GM13976 (cell line): Measurements from ENCODE around the gene GGPS1.
"Not testable (repeated sequence)": the region's sequence is repeated elsewhere in the genome, so short reads cannot be mapped to it uniquely, and the experiment has no call there.

Experiments
- DNase-seq: peaks from one replicate; pipeline ENCODE4 v3.0.0; 2012; ENCODE audit warnings: low spot score
- in situ Hi-C: fragments of 300-500 bp; cut with MboI; formaldehyde crosslinking; loops from one replicate; pipeline ENCODE4 v1.12.0; 2022; ENCODE audit warnings: low sequenced_read_pairs, mixed read lengths, inconsistent platforms; ENCODE audit not compliant: unreplicated experiment
- TF ChIP-seq, protein P1 (sequence below): IDR thresholded peaks from 2 replicates; pipeline ENCODE4 v1.5.1; 2012; ENCODE audit warnings: borderline replicate concordance, mild to moderate bottlenecking; ENCODE audit not compliant: insufficient read depth; ENCODE audit errors: extremely low read depth, missing control alignments, control extremely low read depth

Gene GGPS1

DNA sequence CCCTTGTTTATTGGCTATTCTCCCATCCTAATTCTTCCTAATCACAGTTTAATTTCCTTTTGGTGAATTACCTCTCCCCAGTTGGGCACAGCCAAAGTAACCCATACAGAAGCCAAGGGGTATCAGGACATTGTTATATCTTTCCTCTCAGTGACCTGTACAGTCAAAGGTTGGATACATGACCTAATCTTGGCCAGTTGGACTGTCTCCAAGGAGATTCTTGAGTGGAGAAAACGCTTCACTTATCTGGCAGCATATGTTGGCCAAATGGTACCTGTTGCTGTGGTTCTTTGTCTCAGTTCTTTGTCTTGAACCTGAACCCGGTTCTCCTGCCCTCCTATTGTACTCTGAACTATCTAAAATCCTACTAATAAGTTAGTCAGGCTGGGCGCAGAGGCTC is 23.5 kb downstream of the GGPS1 start:
- no peak for DNase-seq
- TF ChIP-seq, protein P1, sequence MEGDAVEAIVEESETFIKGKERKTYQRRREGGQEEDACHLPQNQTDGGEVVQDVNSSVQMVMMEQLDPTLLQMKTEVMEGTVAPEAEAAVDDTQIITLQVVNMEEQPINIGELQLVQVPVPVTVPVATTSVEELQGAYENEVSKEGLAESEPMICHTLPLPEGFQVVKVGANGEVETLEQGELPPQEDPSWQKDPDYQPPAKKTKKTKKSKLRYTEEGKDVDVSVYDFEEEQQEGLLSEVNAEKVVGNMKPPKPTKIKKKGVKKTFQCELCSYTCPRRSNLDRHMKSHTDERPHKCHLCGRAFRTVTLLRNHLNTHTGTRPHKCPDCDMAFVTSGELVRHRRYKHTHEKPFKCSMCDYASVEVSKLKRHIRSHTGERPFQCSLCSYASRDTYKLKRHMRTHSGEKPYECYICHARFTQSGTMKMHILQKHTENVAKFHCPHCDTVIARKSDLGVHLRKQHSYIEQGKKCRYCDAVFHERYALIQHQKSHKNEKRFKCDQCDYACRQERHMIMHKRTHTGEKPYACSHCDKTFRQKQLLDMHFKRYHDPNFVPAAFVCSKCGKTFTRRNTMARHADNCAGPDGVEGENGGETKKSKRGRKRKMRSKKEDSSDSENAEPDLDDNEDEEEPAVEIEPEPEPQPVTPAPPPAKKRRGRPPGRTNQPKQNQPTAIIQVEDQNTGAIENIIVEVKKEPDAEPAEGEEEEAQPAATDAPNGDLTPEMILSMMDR, result no peak
- in situ Hi-C loops, result no loop called here

DNA sequence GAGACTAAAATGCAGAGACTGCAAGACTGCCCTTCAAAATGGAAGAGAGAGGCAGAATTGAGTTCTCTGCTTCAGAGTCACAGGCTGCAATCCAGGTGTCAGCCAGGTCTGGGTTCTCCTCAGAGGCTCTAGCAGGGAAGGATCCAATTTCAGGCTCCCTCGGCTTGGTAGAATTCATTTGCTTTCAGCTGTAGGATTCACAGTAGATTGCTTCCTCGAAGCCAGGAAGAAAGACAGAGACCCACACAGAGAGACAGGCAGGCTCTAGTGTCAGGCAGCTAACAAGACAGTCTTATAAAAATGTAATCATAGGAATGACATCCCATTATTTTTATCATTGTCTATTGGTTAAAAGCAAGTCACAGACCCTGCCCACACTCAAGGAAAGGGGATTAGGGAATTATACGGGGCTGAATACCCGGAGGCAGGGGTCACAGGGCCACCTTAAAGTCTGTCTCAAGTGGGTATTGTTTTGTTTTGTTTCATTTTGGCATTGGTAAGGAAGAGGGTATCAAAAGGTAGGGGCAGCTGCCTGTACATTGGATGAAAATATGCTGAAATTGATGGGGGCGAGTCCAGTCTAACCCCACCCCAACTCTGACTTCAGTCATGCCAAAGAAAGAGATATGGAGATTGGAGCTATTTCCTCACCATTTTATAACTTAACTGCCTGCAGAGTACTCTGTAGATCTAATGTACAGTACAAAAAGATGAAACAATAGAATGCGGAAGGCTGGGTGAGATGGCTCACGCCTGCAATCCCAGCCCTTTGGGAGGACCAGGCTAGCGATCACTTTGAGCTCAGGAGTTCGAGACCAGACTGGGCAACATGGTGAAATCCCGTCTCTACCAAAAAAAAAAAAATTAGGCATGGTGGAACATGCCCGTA is 29.4 kb downstream of the GGPS1 start:
- TF ChIP-seq, protein P1, result no peak
- in situ Hi-C loops, result no loop called here
- no peak for DNase-seq

DNA sequence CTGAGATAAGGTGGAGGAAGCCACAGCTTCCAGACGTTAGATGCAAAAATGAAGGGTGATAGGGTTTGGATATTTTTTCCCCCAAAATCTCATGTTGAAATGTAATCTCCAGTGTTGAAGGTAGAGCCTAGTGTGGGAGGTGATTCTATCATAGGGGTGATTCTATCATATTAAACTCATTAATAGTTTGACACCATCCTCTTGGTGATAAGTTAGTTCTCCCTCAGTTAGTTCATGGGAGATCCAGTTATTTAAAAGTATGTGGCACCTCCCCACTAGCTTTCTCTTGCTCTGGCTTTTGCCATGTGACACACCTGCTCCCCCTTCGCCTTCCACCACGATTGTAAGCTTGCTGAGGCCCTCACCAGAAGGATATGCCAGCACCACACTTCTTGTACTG is 30.5 kb downstream of the GGPS1 start:
- DNase-seq, result no peak
- in situ Hi-C loops, result no loop called here
- TF ChIP-seq, protein P1, result no peak

DNA sequence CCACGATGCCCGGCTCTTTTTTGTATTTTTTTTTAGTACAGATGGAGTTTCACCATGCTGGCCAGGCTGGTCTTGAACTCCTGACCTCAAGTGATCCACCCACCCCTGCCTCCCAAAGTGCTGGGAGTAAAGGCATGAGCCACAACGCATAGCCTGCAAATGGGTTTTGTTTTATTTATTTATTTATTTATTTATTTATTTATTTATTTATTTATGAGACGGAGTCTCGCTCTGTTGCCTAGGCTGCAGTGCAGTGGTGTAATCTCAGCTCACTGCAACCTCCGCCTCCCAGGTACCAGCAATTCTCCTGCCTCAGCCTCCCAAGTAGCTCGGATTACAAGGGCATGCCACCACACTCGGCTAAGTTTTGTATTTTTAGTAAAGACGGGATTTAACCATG is 35.8 kb downstream of the GGPS1 start:
- DNase-seq, in situ Hi-C loops: not testable (repeated sequence)

DNA sequence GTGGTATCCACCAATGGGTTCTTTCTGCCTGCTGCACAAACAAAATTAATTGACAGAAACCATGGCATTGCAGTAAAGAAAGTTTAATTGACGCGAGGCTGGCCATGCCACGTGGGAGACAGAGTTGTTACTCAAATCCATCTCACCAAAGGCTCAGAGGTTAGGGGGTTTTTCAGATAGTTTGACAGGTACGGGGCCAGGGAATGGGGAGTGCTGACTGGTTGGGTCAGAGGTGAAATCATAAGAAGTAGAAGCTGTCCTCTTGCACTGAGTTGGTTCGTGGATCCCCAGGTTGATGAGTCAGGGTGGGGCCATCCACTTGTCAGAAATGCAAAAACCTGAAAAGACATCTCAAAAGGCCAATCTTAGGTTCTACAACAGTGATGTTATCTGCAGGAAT is 37.9 kb downstream of the GGPS1 start:
- in situ Hi-C loops, result no loop called here
- DNase-seq, result no peak
- TF ChIP-seq, protein P1, result no peak

DNA sequence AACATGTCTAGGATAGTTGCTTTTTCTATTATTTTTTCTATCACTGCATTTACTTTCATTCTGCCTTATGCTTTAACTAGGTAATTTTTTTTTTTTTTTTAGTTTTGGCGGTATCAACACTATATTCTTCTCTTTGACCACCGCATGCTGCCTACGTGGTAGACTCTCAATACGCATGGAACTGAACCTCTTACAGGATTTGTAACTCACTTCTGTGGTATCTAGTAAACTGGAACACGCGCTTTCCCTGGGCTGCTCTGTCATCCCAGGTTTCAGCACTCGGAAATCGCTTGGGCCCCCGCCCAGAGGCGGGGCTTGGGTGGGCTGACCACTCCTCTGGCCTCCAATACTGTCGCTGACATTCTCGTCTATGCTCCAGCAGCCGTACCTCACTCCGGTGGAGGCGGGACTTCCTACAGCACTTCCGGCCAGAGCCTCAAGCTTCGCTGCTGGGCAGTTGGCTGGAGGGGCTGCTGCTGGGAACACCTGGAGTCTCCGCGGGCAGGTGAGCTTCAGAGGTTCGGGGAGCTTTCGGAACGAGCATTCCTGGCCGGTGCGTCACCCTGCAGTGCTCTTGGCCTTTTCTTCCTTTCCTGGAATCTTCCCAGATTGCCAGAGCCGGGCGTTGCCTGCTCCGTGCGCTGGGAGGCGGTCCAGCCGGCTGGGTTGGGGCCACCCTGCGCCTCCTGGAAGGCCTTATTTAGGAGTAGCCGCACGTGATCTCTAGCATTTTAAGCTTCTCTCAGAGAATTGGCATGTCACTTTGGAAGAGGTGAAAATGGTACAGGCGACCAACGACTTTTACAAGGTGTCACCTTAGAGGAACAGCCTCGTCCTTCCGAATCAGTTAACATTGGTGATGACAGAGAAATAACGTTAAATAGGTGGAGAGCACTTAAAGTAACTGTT is 38.9 kb downstream of the GGPS1 start, which contains the start of gene TBCE:
TBCE (plus strand) TSS at position 428 of the 909 bp plus-strand sequence. CDS start 12,623 bp downstream, outside the sequence.
- TF ChIP-seq, protein P1, result no peak
- peak; percentile 97 for DNase-seq
- in situ Hi-C loops, result no loop called here
